ENCODE measurements around the gene CDC27.
"Not testable (repeated sequence)": the region's sequence is repeated elsewhere in the genome, so short reads cannot be mapped to it uniquely, and the experiment has no call there.

CDC27 gene

GRCh38 chr17:47145351-47145750 is 43.7 kb downstream of the CDC27 start:
- WGBS = 97% methylated on average over 6 of the region's 6 CpGs
- H2BK15ac ChIP-seq (ENCODE audit: low read depth, poor library complexity, severe bottlenecking) = no peak overlapping the region

GRCh38 chr17:47135235-47135634 is 53.9 kb downstream of the CDC27 start:
- no peak overlapping the region for H2BK15ac ChIP-seq (ENCODE audit: low read depth, poor library complexity, severe bottlenecking)
- no peak overlapping the region for H3K4ac ChIP-seq (ENCODE audit: low read depth in 1 of 2, low read length in 2 of 2)
- no peaks in the 10 kb centered on the region for H3K27me3 ChIP-seq (ENCODE audit: control insufficient read depth in 1 of 2, insufficient read depth in 1 of 2, low read length in 2 of 2)
- no peak overlapping the region for H2BK12ac ChIP-seq (ENCODE audit: low read length in 2 of 2)
- H3K9me3 ChIP-seq (ENCODE audit: control insufficient read depth, low read length) = no peaks in the 10 kb centered on the region
- no peak for DNase-seq
- no peak overlapping the region for H3K23ac ChIP-seq (ENCODE audit: low read length in 2 of 2)
- no peak overlapping the region for H2BK120ac ChIP-seq (ENCODE audit: low read depth, low read length)
- H3K9ac ChIP-seq (ENCODE audit: low read length) = no peak overlapping the region
- peaks cover 12% of the 10 kb centered on the region for H3K79me1 ChIP-seq (replicated peaks; ENCODE audit: low read length, poor library complexity, severe bottlenecking)
- H4K91ac ChIP-seq (ENCODE audit: low read length) = no peak overlapping the region
- no peak overlapping the region for H3K27ac ChIP-seq (ENCODE audit: low read length, poor library complexity, severe bottlenecking)
- no peak overlapping the region for H2BK5ac ChIP-seq (ENCODE audit: low read depth, low read length, poor library complexity, severe bottlenecking)
- whole genome bisulfite sequencing = 100% methylated on average over 1 of the region's 1 CpG
- no peak overlapping the region for H2AK5ac ChIP-seq (ENCODE audit: low read length, severe bottlenecking)
- H3K4me1 ChIP-seq (ENCODE audit: control insufficient read depth, insufficient read depth, low read depth, low read length) = no peaks in the 10 kb centered on the region
- H3K18ac ChIP-seq (ENCODE audit: low read depth in 1 of 2, low read length in 2 of 2) = no peak overlapping the region
- no peak overlapping the region for H3K4me2 ChIP-seq (ENCODE audit: low read length, poor library complexity, severe bottlenecking)
- no peak overlapping the region for H3K4me3 ChIP-seq (ENCODE audit: insufficient read depth in 1 of 2, low read depth in 1 of 2, low read length in 2 of 2)
- no peak overlapping the region for H3K14ac ChIP-seq (ENCODE audit: low read length in 2 of 2)
- peaks cover 24 to 77% of the 10 kb centered on the region in 2 experiments for H3K36me3 ChIP-seq (ENCODE audit: control insufficient read depth in 1 of 2, insufficient read depth in 2 of 2, low read depth in 1 of 2, low read length in 2 of 2)
- no peak overlapping the region for H4K8ac ChIP-seq (ENCODE audit: low read length)
- no peak overlapping the region for H2AFZ ChIP-seq (ENCODE audit: low read depth, low read length)

More at GRCh38 chr17:47145351-47145750, 43.7 kb downstream of the CDC27 start:
- Histone ChIP-seq H3K4me2 (ENCODE audit: low read length, poor library complexity, severe bottlenecking) (no peak overlapping the region), H3K23ac (ENCODE audit: low read length in 2 of 2) (no peak overlapping the region), H2BK120ac (ENCODE audit: low read depth, low read length) (no peak overlapping the region), H3K4me3 (ENCODE audit: insufficient read depth in 1 of 2, low read depth in 1 of 2, low read length in 2 of 2) (no peak overlapping the region), H2BK5ac (ENCODE audit: low read depth, low read length, poor library complexity, severe bottlenecking) (no peak overlapping the region), H2AFZ (ENCODE audit: low read depth, low read length) (no peak overlapping the region), H3K9me3 (ENCODE audit: control insufficient read depth, low read length) (no peaks in the 10 kb centered on the region), H3K4me1 (ENCODE audit: control insufficient read depth, insufficient read depth, low read depth, low read length) (no peaks in the 10 kb centered on the region), H3K27me3 (ENCODE audit: control insufficient read depth in 1 of 2, insufficient read depth in 1 of 2, low read length in 2 of 2) (no peaks in the 10 kb centered on the region), H2AK5ac (ENCODE audit: low read length, severe bottlenecking) (no peak overlapping the region), H4K8ac (ENCODE audit: low read length) (no peak overlapping the region), H3K36me3 (ENCODE audit: control insufficient read depth in 1 of 2, insufficient read depth in 2 of 2, low read depth in 1 of 2, low read length in 2 of 2) (peaks cover 31 to 91% of the 10 kb centered on the region in 2 experiments), H2BK12ac (ENCODE audit: low read length in 2 of 2) (no peak overlapping the region), H3K79me1 (replicated peaks; ENCODE audit: low read length, poor library complexity, severe bottlenecking) (peaks cover 13% of the 10 kb centered on the region), H3K9ac (ENCODE audit: low read length) (no peak overlapping the region), H3K14ac (ENCODE audit: low read length in 2 of 2) (no peak overlapping the region), H3K27ac (ENCODE audit: low read length, poor library complexity, severe bottlenecking) (no peak overlapping the region), H3K18ac (ENCODE audit: low read depth in 1 of 2, low read length in 2 of 2) (no peak overlapping the region), H4K91ac (ENCODE audit: low read length) (no peak overlapping the region), H3K4ac (ENCODE audit: low read depth in 1 of 2, low read length in 2 of 2) (no peak overlapping the region)
- no peak for DNase-seq

- not testable (repeated sequence) for H3K23ac ChIP-seq (ENCODE audit: low read length in 2 of 2); H3K4me2 ChIP-seq (ENCODE audit: low read length, poor library complexity, severe bottlenecking); H3K9ac ChIP-seq (ENCODE audit: low read length); H2BK5ac ChIP-seq (ENCODE audit: low read depth, low read length, poor library complexity, severe bottlenecking); H2AFZ ChIP-seq (ENCODE audit: low read depth, low read length); H3K4me3 ChIP-seq (ENCODE audit: insufficient read depth in 1 of 2, low read depth in 1 of 2, low read length in 2 of 2); DNase-seq; H3K9me3 ChIP-seq (ENCODE audit: control insufficient read depth, low read length); H3K27ac ChIP-seq (ENCODE audit: low read length, poor library complexity, severe bottlenecking); H2BK15ac ChIP-seq (ENCODE audit: low read depth, poor library complexity, severe bottlenecking); H2BK120ac ChIP-seq (ENCODE audit: low read depth, low read length); H3K18ac ChIP-seq (ENCODE audit: low read depth in 1 of 2, low read length in 2 of 2); H3K27me3 ChIP-seq (ENCODE audit: control insufficient read depth in 1 of 2, insufficient read depth in 1 of 2, low read length in 2 of 2); H3K14ac ChIP-seq (ENCODE audit: low read length in 2 of 2); H4K8ac ChIP-seq (ENCODE audit: low read length); H4K91ac ChIP-seq (ENCODE audit: low read length); H3K4ac ChIP-seq (ENCODE audit: low read depth in 1 of 2, low read length in 2 of 2); H3K4me1 ChIP-seq (ENCODE audit: control insufficient read depth, insufficient read depth, low read depth, low read length); H2BK12ac ChIP-seq (ENCODE audit: low read length in 2 of 2); H2AK5ac ChIP-seq (ENCODE audit: low read length, severe bottlenecking)
- 91% methylated on average over 3 of the region's 5 CpGs for WGBS
- H3K36me3 ChIP-seq (ENCODE audit: control insufficient read depth in 1 of 2, insufficient read depth in 2 of 2, low read depth in 1 of 2, low read length in 2 of 2) = peaks cover 24 to 74% of the 10 kb centered on the region in 2 experiments
- H3K79me1 ChIP-seq (replicated peaks; ENCODE audit: low read length, poor library complexity, severe bottlenecking) = peaks cover 10% of the 10 kb centered on the region
Measured at GRCh38 chr17:47134354-47134753, 54.7 kb downstream of the CDC27 start.

- Histone ChIP-seq H3K79me1 (replicated peaks; ENCODE audit: low read length, poor library complexity, severe bottlenecking) (peaks cover 5% of the 10 kb centered on the region), H3K4me2 (ENCODE audit: low read length, poor library complexity, severe bottlenecking) (no peak overlapping the region), H3K9me3 (ENCODE audit: control insufficient read depth, low read length) (no peaks in the 10 kb centered on the region), H3K4ac (ENCODE audit: low read depth in 1 of 2, low read length in 2 of 2) (no peak overlapping the region), H3K9ac (ENCODE audit: low read length) (no peak overlapping the region), H2AK5ac (ENCODE audit: low read length, severe bottlenecking) (no peak overlapping the region), H3K23ac (ENCODE audit: low read length in 2 of 2) (no peak overlapping the region), H2BK15ac (ENCODE audit: low read depth, poor library complexity, severe bottlenecking) (no peak overlapping the region), H3K27ac (ENCODE audit: low read length, poor library complexity, severe bottlenecking) (no peak overlapping the region), H4K91ac (ENCODE audit: low read length) (no peak overlapping the region), H3K18ac (ENCODE audit: low read depth in 1 of 2, low read length in 2 of 2) (no peak overlapping the region), H3K36me3 (ENCODE audit: control insufficient read depth in 1 of 2, insufficient read depth in 2 of 2, low read depth in 1 of 2, low read length in 2 of 2) (peaks cover 35 to 76% of the 10 kb centered on the region in 2 experiments), H2AFZ (ENCODE audit: low read depth, low read length) (no peak overlapping the region), H3K14ac (ENCODE audit: low read length in 2 of 2) (no peak overlapping the region), H2BK120ac (ENCODE audit: low read depth, low read length) (no peak overlapping the region), H2BK12ac (ENCODE audit: low read length in 2 of 2) (no peak overlapping the region), H3K4me1 (ENCODE audit: control insufficient read depth, insufficient read depth, low read depth, low read length) (no peaks in the 10 kb centered on the region), H2BK5ac (ENCODE audit: low read depth, low read length, poor library complexity, severe bottlenecking) (no peak overlapping the region), H4K8ac (ENCODE audit: low read length) (no peak overlapping the region), H3K27me3 (ENCODE audit: control insufficient read depth in 1 of 2, insufficient read depth in 1 of 2, low read length in 2 of 2) (no peaks in the 10 kb centered on the region), H3K4me3 (ENCODE audit: insufficient read depth in 1 of 2, low read depth in 1 of 2, low read length in 2 of 2) (no peak overlapping the region)
- 42% methylated on average over 2 of the region's 3 CpGs for WGBS
- no peak for DNase-seq
Measured at GRCh38 chr17:47131761-47132160, 57.3 kb downstream of the CDC27 start.
